K562 (cell line): ENCODE results near the gene SH3BP5. TPM values are rescaled to one million over a fixed set of nuclear protein-coding genes. Genes with fewer than 3 reads are reported as not detected.
A peak's percentile ranks its signal among the peaks of the same experiment; 100 is the strongest.

Experiments
- CTBP1 ChIP-seq: fragments of 450-650 bp; IDR thresholded peaks from 2 replicates; pipeline ENCODE4 v1.6.1; 2016; ENCODE audit warnings: borderline replicate concordance
- MGA ChIP-seq: fragments of 450-650 bp; IDR thresholded peaks from 2 replicates; pipeline ENCODE4 v1.6.1; 2016; ENCODE audit warnings: mild to moderate bottlenecking, moderate library complexity
- MNT ChIP-seq, 2 experiments: fragments of 450-650 bp; conservative IDR thresholded peaks; 2 replicates each; pipeline ENCODE4 v1.6.1; 2017; ENCODE audit warnings: mild to moderate bottlenecking in 2 of 2, moderate library complexity in 2 of 2
- OTX1 ChIP-seq: fragments of 450-650 bp; formaldehyde crosslinking; IDR thresholded peaks from 2 replicates; pipeline ENCODE4 v1.4.0; 2022; ENCODE audit warnings: mild to moderate bottlenecking
- POLR2B ChIP-seq: fragments of 450-650 bp; IDR thresholded peaks from 2 replicates; pipeline ENCODE4 v1.6.1; 2018; ENCODE audit warnings: low read depth; ENCODE audit not compliant: partially characterized antibody
- RCOR1 ChIP-seq, 2 experiments: IDR thresholded peaks; 2 replicates each; pipeline ENCODE4 v1.6.1; 2012; ENCODE audit warnings: low read depth in 2 of 2, low read length in 2 of 2, borderline replicate concordance in 1 of 2, improper control_type of control experiment in 1 of 2
- SAP30 ChIP-seq: fragments of 200-600 bp; sonication (generic); IDR thresholded peaks from 2 replicates; pipeline ENCODE4 v1.6.1; 2012; ENCODE audit warnings: borderline replicate concordance, low read depth, mild to moderate bottlenecking, moderate library complexity, low read length, control low read depth, inconsistent platforms; ENCODE audit not compliant: insufficient read depth, poor library complexity, severe bottlenecking
- TAF7 ChIP-seq: fragments of 450-650 bp; IDR thresholded peaks from 2 replicates; pipeline ENCODE4 v1.6.1; 2016; ENCODE audit warnings: missing genetic modification characterization, missing compliant biosample characterization
- TFAM ChIP-seq: fragments of 250-450 bp; sonication (Bioruptor Pico); conservative IDR thresholded peaks from 2 replicates; pipeline ENCODE4 v1.5.0; 2021; ENCODE audit warnings: mild to moderate bottlenecking, moderate library complexity
- ZFX ChIP-seq: sonication (generic); formaldehyde crosslinking; IDR thresholded peaks from 2 replicates; pipeline ENCODE4 v1.8.0; 2022; ENCODE audit warnings: mild to moderate bottlenecking, missing genetic modification reagents, moderate library complexity
- ZNF41 ChIP-seq: fragments of 250-450 bp; sonication (Bioruptor Pico); conservative IDR thresholded peaks from 2 replicates; pipeline ENCODE4 v1.4.0; 2020; ENCODE audit warnings: mild to moderate bottlenecking
- ZNF507 ChIP-seq: conservative IDR thresholded peaks from 2 replicates; pipeline ENCODE4 v1.6.1; 2017; ENCODE audit warnings: missing genetic modification characterization, missing compliant biosample characterization
- polyA plus RNA-seq, 8 experiments: library from polyadenylated mRNA; depleted of rRNA in 4 of 8; stranded (reverse) in 5 of 8; unstranded in 3 of 8; fragments of >200 nt; fragmentation: Nextera tagmentation in 2 of 8; fragmentation: Illumina TruSeq in 1 of 8; extraction: Ambion mirVana in 2 of 8; extraction: Trizol in 1 of 8; gene quantifications; 2 replicates each; pipeline versions ENCODE4 v1.2.1 to v1.2.3, GENCODE V29; 2011 to 2014; ENCODE audit warnings: inconsistent platforms in 1 of 8, missing spikeins in 1 of 8
- total RNA-seq, 7 experiments: library from RNA; depleted of rRNA in 6 of 7; stranded (reverse); fragments of >200 nt in 6 of 7; fragmentation: Illumina TruSeq in 2 of 7; extraction: Trizol in 2 of 7; gene quantifications; 2 replicates each; pipeline versions ENCODE4 v1.2.1 to v1.2.3, GENCODE V29; 2011 to 2021; ENCODE audit warnings: low replicate concordance in 1 of 7

Gene SH3BP5
- total and polyA plus RNA-seq, 9 of the 15 experiments (the other 6 are each of a cell fraction or from before 2014, with no cell fraction given), result 2.9 to 29.0 (median 14.9) TPM

DNA sequence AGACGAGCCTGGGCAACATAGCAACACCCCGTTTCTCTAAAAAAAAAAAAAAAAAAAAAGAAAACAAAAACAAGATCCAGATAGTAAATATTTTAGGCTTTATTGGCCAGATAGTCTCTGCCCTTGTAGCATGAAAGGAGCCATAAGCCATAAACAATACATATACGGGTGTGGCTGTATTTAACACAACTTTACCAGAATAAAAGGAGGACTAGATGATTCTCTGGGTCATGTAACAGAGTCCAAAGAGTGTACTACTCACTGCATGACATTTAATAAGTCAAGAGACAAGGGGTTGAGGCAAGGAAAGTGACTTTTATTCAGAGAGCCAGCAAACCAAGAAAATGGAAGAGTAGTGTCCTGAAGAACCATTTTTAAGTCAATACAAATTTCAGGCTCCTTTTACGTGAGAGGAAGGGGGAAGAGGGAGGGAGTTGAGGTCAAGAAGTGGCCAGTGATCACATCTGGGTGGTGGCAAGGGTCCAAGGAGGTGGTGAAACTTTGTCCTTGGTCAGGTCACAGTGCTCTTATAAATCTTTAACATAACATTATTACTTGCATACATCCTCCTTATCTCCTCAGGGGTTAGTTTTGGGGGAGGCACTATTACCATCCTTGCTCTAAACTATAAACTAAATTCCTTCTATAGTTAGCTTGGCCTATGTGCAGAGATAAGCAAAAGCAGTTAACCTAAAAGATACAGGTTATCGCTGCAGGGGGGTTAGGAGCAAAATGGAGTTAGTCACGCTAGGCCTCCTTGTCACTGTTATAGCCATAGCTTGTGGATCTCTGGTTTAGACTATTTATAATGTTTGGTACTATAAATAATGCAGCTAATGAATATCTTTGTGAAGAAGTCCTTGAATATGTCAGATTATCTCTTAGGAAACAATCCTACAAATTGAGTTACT lies 48.8 kb upstream of the SH3BP5 start (continued):
- TF ChIP-seq MNT (conservative IDR thresholded peaks at IDR 0.05), result no peak
- TF ChIP-seq POLR2B, result no peak
- no peak; the same call in 1 of the 2 replicates for TF ChIP-seq TAF7 (tag)
- TF ChIP-seq CTBP1, result no peak
- TF ChIP-seq OTX1 (CRISPR knock-in tag), result no peak
- TF ChIP-seq ZFX, result no peak
- TF ChIP-seq SAP30, result no peak
- no peak for TF ChIP-seq TFAM (CRISPR knock-in tag)
- no peak for TF ChIP-seq ZNF507
- TF ChIP-seq ZNF41 (CRISPR knock-in tag), result peak; percentile 94
- TF ChIP-seq MGA, result no peak
- 0 out of 4 replicates have a peak, but pooled peaks of 1 of the 2 experiments have one; percentile 27 for TF ChIP-seq RCOR1 (IDR thresholded peaks at IDR 0.05; ENCODE audit: borderline replicate concordance in 1 of 2, low read depth in 2 of 2, low read length in 2 of 2)
